Measurements from ENCODE around the gene MYH15. TPM values are rescaled to one million over a fixed set of nuclear protein-coding genes. Genes with fewer than 3 reads are reported as not detected.

Gene MYH15
- total and polyA plus RNA-seq, 10 of the 15 experiments (the other 5 are each of a cell fraction or from before 2014, with no cell fraction given), result 0.05 to 0.27 (median 0.09) TPM; not detected in 1

DNA sequence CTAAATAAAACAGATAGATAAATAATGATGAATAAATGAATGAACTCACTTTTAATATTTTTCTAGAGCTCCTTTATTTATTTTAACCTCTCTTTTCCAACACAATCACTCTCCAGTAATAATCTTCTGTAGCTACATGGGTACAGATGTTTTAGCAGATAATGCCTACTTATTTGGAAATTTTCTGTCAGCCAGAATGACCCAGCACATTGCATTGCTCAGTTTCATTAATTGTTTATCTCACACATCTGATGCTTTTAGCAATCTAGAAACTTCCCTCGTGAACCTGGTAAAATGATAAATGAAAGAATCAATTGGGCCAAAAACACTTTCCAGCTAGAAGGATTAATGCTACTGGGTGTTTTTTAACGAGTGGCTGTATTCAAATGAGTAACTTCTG, 14.9 kb upstream of the MYH15 start (continued):
- TF ChIP-seq SREBF1 (IDR thresholded peaks at IDR 0.05; ENCODE audit: low read length) (no peak), IRF4 (IDR thresholded peaks at IDR 0.05; ENCODE audit: low read depth, low read length) (no peak), SIN3A (IDR thresholded peaks at IDR 0.05; ENCODE audit: low read depth, low read length) (no peak), SMAD5 (IDR thresholded peaks at IDR 0.05; ENCODE audit: low read depth) (no peak), CHD2 (IDR thresholded peaks at IDR 0.05; ENCODE audit: borderline replicate concordance, low read depth, low read length) (no peak), CHD4 (IDR thresholded peaks at IDR 0.05) (no peak)

GRCh38 chr3:108524537-108524936, 14.1 kb upstream of the MYH15 start:
- BruUV-seq (replicated peaks), result no TSS peak
- Histone ChIP-seq H3K9me3 (replicated peaks; ENCODE audit: control insufficient read depth, insufficient read depth, low read length) (no peaks in the 10 kb centered on the region), H3K27ac (ENCODE audit: control insufficient read depth, insufficient read depth) (no peak overlapping the region), H4K20me1 (ENCODE audit: control insufficient read depth, insufficient read depth) (no peaks in the 10 kb centered on the region), H3K9ac (ENCODE audit: control insufficient read depth, insufficient read depth, low read length) (no peak overlapping the region), H2AFZ (ENCODE audit: control insufficient read depth, low read depth, low read length) (no peak overlapping the region), H3K4me2 (ENCODE audit: control insufficient read depth, insufficient read depth) (no peak overlapping the region), H3K4me1 (ENCODE audit: control insufficient read depth, insufficient read depth, low read length) (peaks cover 3% of the 10 kb centered on the region; the same call in 1 of the 2 replicates), H3K79me2 (ENCODE audit: control insufficient read depth, insufficient read depth, low read length) (no peaks in the 10 kb centered on the region), H3K36me3 (ENCODE audit: control insufficient read depth in 2 of 2, insufficient read depth in 2 of 2, low read length in 1 of 2) (no peaks in the 10 kb centered on the region), H3K27me3 (replicated peaks in 1 of 2; ENCODE audit: control insufficient read depth in 2 of 2, insufficient read depth in 2 of 2, low read length in 1 of 2) (no peaks in the 10 kb centered on the region), H3K4me3 (no peak overlapping the region)
- DNase-seq (ENCODE audit: low read depth, low spot score) (no peak), FAIRE-seq (no peak), ATAC-seq (no peak)
- WGBS (ENCODE audit: insufficient coverage, insufficient replicate concordance, low lambda C conversion rate, missing lambda C conversion rate), result 32% methylated on average over 2 of the region's 2 CpGs
- ChIA-PET SMC1A (ENCODE audit: uncharacterized antibody, unreplicated experiment) (interaction anchor here (1.1 to 1.2 kb wide), 2 partner anchors 10 to 12 kb away, joined by 3 to 4 read pairs; no protein-coding TSS in a partner anchor), CTCF (interaction anchor here (0.7 to 1.9 kb wide), 2 partner anchors 10 to 1964 kb away, joined by 3 to 6 read pairs; no protein-coding TSS in a partner anchor), RAD21 (ENCODE audit: unreplicated experiment) (no interaction called here), POLR2A (no interaction called here)
- intact Hi-C loops (cut with micrococcal nuclease; ENCODE audit: unreplicated experiment), result no loop called here
- in situ Hi-C loops (cut with MboI), result no loop called here
- TF ChIP-seq KAT2A (conservative IDR thresholded peaks at IDR 0.05; ENCODE audit: control insufficient read depth, low read depth, low read length), result no peak

DNA sequence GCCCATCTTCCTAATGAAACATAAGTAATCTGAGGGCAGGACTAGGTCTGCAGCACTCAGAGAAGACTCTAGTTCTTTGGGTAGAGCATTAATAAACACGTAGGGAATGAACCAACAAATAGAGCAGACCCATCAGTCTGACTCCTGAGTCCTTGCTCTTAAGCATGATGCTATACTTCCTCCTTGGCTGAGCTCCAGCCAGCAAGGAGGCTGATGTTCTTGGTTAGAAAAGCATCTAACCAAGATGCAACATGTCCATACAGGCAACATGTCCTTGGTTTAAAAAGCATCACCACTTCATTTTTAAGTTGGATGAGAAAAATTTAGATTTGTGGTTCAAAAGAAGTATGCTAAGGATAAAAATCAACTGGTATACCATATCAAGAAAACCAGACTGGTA, 8.5 kb upstream of the MYH15 start:
- RAD21 ChIA-PET (ENCODE audit: unreplicated experiment), result no interaction called here
- in situ Hi-C loops (cut with MboI), result no loop called here
- Histone ChIP-seq H3K9me3 (replicated peaks; ENCODE audit: control insufficient read depth, insufficient read depth, low read length) (no peaks in the 10 kb centered on the region), H3K36me3 (ENCODE audit: control insufficient read depth in 2 of 2, insufficient read depth in 2 of 2, low read length in 1 of 2) (no peaks in the 10 kb centered on the region), H3K4me3 (no peak overlapping the region), H3K27me3 (replicated peaks in 1 of 2; ENCODE audit: control insufficient read depth in 2 of 2, insufficient read depth in 2 of 2, low read length in 1 of 2) (no peaks in the 10 kb centered on the region), H4K20me1 (ENCODE audit: control insufficient read depth, insufficient read depth) (no peaks in the 10 kb centered on the region), H3K79me2 (ENCODE audit: control insufficient read depth, insufficient read depth, low read length) (no peaks in the 10 kb centered on the region), H3K4me1 (ENCODE audit: control insufficient read depth, insufficient read depth, low read length) (no peaks in the 10 kb centered on the region), H3K4me2 (ENCODE audit: control insufficient read depth, insufficient read depth) (no peak overlapping the region), H3K9ac (ENCODE audit: control insufficient read depth, insufficient read depth, low read length) (no peak overlapping the region), H3K27ac (ENCODE audit: control insufficient read depth, insufficient read depth) (no peak overlapping the region), H2AFZ (ENCODE audit: control insufficient read depth, low read depth, low read length) (no peak overlapping the region)
- SMC1A ChIA-PET (ENCODE audit: uncharacterized antibody, unreplicated experiment), result no interaction called here
- DNase-seq (ENCODE audit: low read depth, low spot score), result no peak
- FAIRE-seq, result peak; percentile 35
- ATAC-seq, result no peak
- no TSS peak for BruUV-seq (replicated peaks)
- WGBS (ENCODE audit: insufficient coverage, insufficient replicate concordance, low lambda C conversion rate, missing lambda C conversion rate), result 5% methylated on average over 1 of the region's 1 CpG
- intact Hi-C loops (cut with micrococcal nuclease; ENCODE audit: unreplicated experiment), result no loop called here
- CTCF ChIA-PET, result interaction anchor here (1.0 kb wide), 1 partner anchor 31 kb away, joined by 3 read pairs; no protein-coding TSS in a partner anchor
- POLR2A ChIA-PET, result no interaction called here
- no peak for TF ChIP-seq MTA3 (IDR thresholded peaks at IDR 0.05; ENCODE audit: borderline replicate concordance, low read length)
- no peak for TF ChIP-seq TBL1XR1 (IDR thresholded peaks at IDR 0.05; ENCODE audit: low read depth, low read length)
- TF ChIP-seq SRF (IDR thresholded peaks at IDR 0.05; ENCODE audit: low read depth in 2 of 2, low read length in 2 of 2), result no peak
- TF ChIP-seq ZNF274 (IDR thresholded peaks at IDR 0.05; ENCODE audit: insufficient read depth, insufficient read length), result no peak
- TF ChIP-seq IRF4 (IDR thresholded peaks at IDR 0.05; ENCODE audit: low read depth, low read length), result no peak
- TF ChIP-seq ATF7 (IDR thresholded peaks at IDR 0.05; ENCODE audit: low read depth), result no peak
- TF ChIP-seq, protein P1, sequence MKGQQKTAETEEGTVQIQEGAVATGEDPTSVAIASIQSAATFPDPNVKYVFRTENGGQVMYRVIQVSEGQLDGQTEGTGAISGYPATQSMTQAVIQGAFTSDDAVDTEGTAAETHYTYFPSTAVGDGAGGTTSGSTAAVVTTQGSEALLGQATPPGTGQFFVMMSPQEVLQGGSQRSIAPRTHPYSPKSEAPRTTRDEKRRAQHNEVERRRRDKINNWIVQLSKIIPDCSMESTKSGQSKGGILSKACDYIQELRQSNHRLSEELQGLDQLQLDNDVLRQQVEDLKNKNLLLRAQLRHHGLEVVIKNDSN (IDR thresholded peaks at IDR 0.05; ENCODE audit: borderline replicate concordance, extremely low read length, insufficient read depth, low read depth, low read length), result no peak
- TF ChIP-seq BCLAF1 (IDR thresholded peaks at IDR 0.05), result no peak
- TF ChIP-seq ZNF24 (IDR thresholded peaks at IDR 0.05), result no peak

Data from GM12878 (cell line).